Activated CD8-positive, alpha-beta T cell treated with anti-CD3 and anti-CD28 coated beads for 36 hours (primary cell): ENCODE measurements around the gene FCHSD2. TPM values are rescaled to one million over a fixed set of nuclear protein-coding genes. Genes with fewer than 3 reads are reported as not detected.

Experiments used
- ATAC-seq: fragments of 200-7000 bp; cut with Tn5 transposase; one replicate; pipeline ENCODE4 v1.10.0; 2021; ENCODE audit warnings: mild to moderate bottlenecking, moderate library complexity
- CTCF ChIA-PET: fragments of 350-600 bp; sonication (Branson Sonifier 250); formaldehyde crosslinking; loops from one replicate; lab custom pipeline; 2021; ENCODE audit warnings: antibody characterized with exemption; lab: Charles Lee
- POLR2A ChIA-PET: fragments of 350-600 bp; sonication (Branson Sonifier 250); formaldehyde crosslinking; loops from one replicate; lab custom pipeline; 2021; ENCODE audit warnings: antibody characterized with exemption; lab: Charles Lee
- DNase-seq: peaks from one replicate; pipeline ENCODE4 v3.0.0-alpha.2; 2020
- H3K27ac Mint-ChIP-seq: one replicate; pipeline ENCODE4 v1.8.0; 2021; ENCODE audit warnings: mild to moderate bottlenecking, mixed read lengths
- H3K27me3 Mint-ChIP-seq: one replicate; pipeline ENCODE4 v1.8.0; 2021; ENCODE audit warnings: mixed read lengths
- H3K36me3 Mint-ChIP-seq: one replicate; pipeline ENCODE4 v1.8.0; 2021; ENCODE audit warnings: low read depth, mixed read lengths
- H3K4me1 Mint-ChIP-seq: one replicate; pipeline ENCODE4 v1.8.0; 2021; ENCODE audit warnings: low read depth, mixed read lengths
- H3K4me3 Mint-ChIP-seq: one replicate; pipeline ENCODE4 v1.8.0; 2021; ENCODE audit warnings: mild to moderate bottlenecking, moderate library complexity, mixed read lengths
- H3K9me3 Mint-ChIP-seq: one replicate; pipeline ENCODE4 v1.8.0; 2021; ENCODE audit warnings: mixed read lengths
- intact Hi-C: fragments of 100-400 bp; cut with micrococcal nuclease; formaldehyde crosslinking; loops from one replicate; pipeline ENCODE4 v1.10.0; 2022
- total RNA-seq, 2 experiments: library from RNA; stranded (reverse); gene quantifications; one replicate each; pipeline ENCODE4 v1.2.3, GENCODE V29; 2021
- TF ChIP-seq, protein P1 (sequence below): fragments of 200-600 bp; IDR thresholded peaks from one replicate; pipeline ENCODE4 v1.8.0; 2022; ENCODE audit warnings: antibody characterized with exemption, mild to moderate bottlenecking

FCHSD2 gene
- total RNA-seq, 2 experiments from 2014 or later = 23.6 to 24.8 TPM

DNA sequence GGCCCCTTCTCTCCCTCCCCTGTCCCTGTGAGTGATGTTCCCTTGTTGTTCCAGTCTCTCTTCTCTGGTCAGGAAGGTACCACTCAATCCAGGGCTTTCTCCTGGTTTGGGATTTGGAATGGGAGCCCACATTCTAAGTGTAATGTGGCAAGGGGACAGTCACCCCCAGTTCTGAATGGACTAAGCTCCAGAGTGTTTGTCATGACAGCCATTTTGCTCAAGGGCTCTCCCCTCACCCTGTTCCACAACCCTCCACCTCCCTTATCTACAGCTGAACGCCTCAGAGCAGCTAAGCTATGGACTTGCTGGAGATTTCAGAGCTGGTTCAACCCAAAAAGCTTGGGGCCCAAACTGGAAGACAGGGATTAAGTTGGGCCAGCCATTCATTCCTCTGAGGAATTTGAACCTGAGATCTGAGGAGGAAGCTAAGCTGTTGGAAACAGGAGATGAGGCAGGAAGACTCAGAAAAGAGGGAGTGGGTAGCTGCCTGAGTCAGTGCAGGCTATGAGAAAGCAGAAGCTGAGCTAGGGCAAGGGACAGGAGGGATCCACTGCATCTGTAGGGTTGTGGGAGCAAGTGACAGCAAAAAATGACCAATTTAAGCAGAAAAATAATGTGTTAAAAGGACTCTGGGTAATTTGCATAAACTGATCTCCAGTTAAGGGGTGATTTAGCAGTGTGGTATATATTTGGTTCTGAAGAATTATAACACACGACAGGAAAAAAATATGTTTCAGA lies 22.9 kb upstream of the FCHSD2 start:
- H3K9me3 Mint-ChIP-seq = no peaks in the 10 kb centered on the region
- H3K27me3 Mint-ChIP-seq = no peaks in the 10 kb centered on the region
- no peaks in the 10 kb centered on the region for H3K4me1 Mint-ChIP-seq
- DNase-seq = no peak
- H3K36me3 Mint-ChIP-seq = no peaks in the 10 kb centered on the region
- H3K4me3 Mint-ChIP-seq = no peak overlapping the region
- CTCF ChIA-PET = interaction anchor here (0.8 to 6.2 kb wide), 7 partner anchors 9 to 579 kb away, joined by 3 to 43 read pairs (median 3); partner anchors contain the start of gene FCHSD2
- TF ChIP-seq, protein P1, sequence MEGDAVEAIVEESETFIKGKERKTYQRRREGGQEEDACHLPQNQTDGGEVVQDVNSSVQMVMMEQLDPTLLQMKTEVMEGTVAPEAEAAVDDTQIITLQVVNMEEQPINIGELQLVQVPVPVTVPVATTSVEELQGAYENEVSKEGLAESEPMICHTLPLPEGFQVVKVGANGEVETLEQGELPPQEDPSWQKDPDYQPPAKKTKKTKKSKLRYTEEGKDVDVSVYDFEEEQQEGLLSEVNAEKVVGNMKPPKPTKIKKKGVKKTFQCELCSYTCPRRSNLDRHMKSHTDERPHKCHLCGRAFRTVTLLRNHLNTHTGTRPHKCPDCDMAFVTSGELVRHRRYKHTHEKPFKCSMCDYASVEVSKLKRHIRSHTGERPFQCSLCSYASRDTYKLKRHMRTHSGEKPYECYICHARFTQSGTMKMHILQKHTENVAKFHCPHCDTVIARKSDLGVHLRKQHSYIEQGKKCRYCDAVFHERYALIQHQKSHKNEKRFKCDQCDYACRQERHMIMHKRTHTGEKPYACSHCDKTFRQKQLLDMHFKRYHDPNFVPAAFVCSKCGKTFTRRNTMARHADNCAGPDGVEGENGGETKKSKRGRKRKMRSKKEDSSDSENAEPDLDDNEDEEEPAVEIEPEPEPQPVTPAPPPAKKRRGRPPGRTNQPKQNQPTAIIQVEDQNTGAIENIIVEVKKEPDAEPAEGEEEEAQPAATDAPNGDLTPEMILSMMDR = no peak
- no peak overlapping the region for H3K27ac Mint-ChIP-seq
- POLR2A ChIA-PET = interaction anchor here (1.1 kb wide), 1 partner anchor 12 kb away, joined by 3 read pairs; no protein-coding TSS in a partner anchor
- ATAC-seq = no peak
- intact Hi-C loops = no loop called here

DNA sequence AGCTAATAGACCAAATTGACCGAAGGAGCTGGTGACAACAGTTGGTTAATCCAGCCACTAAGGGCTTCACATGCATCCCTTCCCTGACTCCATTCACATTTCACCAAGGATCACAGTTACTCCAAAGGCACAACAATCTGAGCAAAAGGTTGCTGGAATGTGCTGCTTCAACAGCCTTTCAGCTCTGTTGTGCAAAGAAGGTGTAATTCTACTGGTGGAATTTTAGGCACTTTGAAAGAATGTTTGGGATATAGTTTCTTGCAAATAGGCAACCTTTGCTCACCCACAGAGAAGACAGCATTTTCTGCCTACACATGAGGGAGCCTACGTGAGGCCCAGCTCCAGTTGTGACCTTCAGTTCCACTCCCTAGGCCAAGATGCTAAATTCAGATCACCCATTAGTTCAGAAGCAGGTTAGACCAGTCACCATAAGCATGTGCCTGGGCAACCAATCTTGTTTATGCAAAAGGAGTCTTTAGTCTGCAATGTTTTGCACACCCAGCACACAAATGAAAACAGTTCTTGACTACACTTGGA lies 21.6 kb upstream of the FCHSD2 start:
- H3K27ac Mint-ChIP-seq = no peak overlapping the region
- DNase-seq (no peak), ATAC-seq (no peak)
- H3K4me1 Mint-ChIP-seq = no peaks in the 10 kb centered on the region
- CTCF ChIA-PET = interaction anchor here (0.7 to 6.2 kb wide), 5 partner anchors 14 to 578 kb away, joined by 3 to 43 read pairs (median 3); no protein-coding TSS in a partner anchor
- H3K9me3 Mint-ChIP-seq = no peaks in the 10 kb centered on the region
- intact Hi-C loops = no loop called here
- no peak overlapping the region for H3K4me3 Mint-ChIP-seq
- no peaks in the 10 kb centered on the region for H3K36me3 Mint-ChIP-seq
- no peaks in the 10 kb centered on the region for H3K27me3 Mint-ChIP-seq
- TF ChIP-seq, protein P1 = no peak
- POLR2A ChIA-PET = interaction anchor here (1.3 to 1.4 kb wide), 2 partner anchors 14 to 26 kb away, joined by 3 read pairs; no protein-coding TSS in a partner anchor

DNA sequence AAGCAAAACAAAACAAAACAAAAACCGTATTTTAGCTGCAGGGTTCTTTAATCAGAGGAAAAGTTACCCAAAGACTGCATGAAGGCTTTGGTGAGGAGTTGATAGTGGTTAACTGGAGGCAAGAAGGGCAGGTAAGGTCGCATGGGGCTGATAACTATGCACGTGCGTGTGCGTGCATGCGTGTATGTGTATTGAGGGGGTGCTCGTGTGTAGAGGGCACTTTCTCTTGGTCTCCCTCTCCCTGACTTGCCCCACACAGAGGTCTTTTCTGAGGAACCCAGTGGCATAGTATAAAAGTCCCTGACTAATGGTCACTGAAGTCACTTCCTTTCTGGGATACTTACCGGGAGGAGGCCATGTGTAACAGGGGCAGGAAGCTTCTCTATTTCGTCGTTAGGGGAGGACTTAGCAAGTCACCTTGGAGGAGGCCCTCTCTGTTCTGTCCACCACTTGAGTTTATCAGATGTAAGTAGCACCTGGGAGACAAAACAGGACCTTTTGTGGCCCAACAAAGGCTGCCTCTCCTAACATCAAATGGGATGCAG lies 20.1 kb upstream of the FCHSD2 start:
- H3K36me3 Mint-ChIP-seq = no peaks in the 10 kb centered on the region
- no peak overlapping the region for H3K4me3 Mint-ChIP-seq
- no peaks in the 10 kb centered on the region for H3K9me3 Mint-ChIP-seq
- DNase-seq (no peak), ATAC-seq (no peak)
- intact Hi-C loops = no loop called here
- ChIA-PET CTCF (interaction anchor here (0.8 to 1.0 kb wide), 2 partner anchors 15 to 18 kb away, joined by 3 to 5 read pairs; no protein-coding TSS in a partner anchor), POLR2A (no interaction called here)
- H3K27ac Mint-ChIP-seq = no peak overlapping the region
- peaks cover 7% of the 10 kb centered on the region for H3K4me1 Mint-ChIP-seq
- TF ChIP-seq, protein P1 = no peak
- no peaks in the 10 kb centered on the region for H3K27me3 Mint-ChIP-seq

DNA sequence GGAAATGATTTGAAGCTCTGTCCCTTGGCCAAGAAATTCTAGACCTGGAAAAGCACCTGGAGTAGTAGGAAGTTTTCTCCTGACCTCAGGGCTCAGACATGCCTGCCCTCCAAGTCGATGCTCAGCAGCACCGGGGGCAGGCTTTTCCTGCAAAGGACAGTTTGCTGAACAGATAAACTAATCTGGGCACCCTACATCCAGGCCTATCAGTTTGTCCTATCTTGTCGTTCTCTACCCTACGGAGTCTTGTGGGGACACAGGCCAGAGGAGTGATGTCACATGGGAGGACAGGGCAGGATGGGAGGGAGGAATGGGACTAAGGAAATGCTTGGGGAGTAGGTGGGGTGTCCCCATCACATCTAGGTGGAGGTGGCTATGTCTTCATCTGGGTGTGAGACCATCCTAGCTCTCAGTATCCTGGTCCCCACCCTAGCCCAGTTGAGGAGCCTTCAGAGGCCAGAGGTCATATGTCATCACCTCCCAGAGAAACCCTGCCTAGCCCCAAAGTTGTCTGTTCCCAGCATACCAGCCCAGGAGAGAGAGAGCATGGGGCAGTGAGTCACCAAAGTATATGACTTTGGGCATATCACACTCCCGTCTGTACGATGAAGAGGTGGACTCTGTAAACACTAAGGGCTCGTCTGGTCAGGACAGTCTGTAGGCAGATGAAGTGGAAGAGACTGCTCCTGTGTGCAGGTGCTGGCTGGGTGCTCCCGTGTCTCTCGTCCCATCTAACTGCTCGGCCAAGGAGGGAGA lies 18.1 kb upstream of the FCHSD2 start:
- no peaks in the 10 kb centered on the region for H3K9me3 Mint-ChIP-seq
- ATAC-seq (no peak), DNase-seq (no peak)
- H3K36me3 Mint-ChIP-seq = no peaks in the 10 kb centered on the region
- no peak overlapping the region for H3K4me3 Mint-ChIP-seq
- H3K4me1 Mint-ChIP-seq = peaks cover 19% of the 10 kb centered on the region
- TF ChIP-seq, protein P1 = no peak
- CTCF ChIA-PET = interaction anchor here (1.2 kb wide), 1 partner anchor 17 kb away, joined by 6 read pairs; no protein-coding TSS in a partner anchor
- POLR2A ChIA-PET = interaction anchor here (0.6 kb wide), 1 partner anchor 47 kb away, joined by 5 read pairs; no protein-coding TSS in a partner anchor
- intact Hi-C loops = no loop called here
- no peak overlapping the region for H3K27ac Mint-ChIP-seq
- H3K27me3 Mint-ChIP-seq = no peaks in the 10 kb centered on the region
